Bronchial smooth muscle cell (primary cell): ENCODE results near the gene NLN. TPM values are rescaled to one million over a fixed set of nuclear protein-coding genes. Genes with fewer than 3 reads are reported as not detected.

ENCODE experiments used
- total RNA-seq: library from RNA; depleted of rRNA; stranded (reverse); fragments of >200 nt; gene quantifications from 2 replicates; pipeline ENCODE4 v1.2.1, GENCODE V29; 2014

NLN gene
- total RNA-seq, result 12.5 and 19.2 TPM in 2 replicates

DNA sequence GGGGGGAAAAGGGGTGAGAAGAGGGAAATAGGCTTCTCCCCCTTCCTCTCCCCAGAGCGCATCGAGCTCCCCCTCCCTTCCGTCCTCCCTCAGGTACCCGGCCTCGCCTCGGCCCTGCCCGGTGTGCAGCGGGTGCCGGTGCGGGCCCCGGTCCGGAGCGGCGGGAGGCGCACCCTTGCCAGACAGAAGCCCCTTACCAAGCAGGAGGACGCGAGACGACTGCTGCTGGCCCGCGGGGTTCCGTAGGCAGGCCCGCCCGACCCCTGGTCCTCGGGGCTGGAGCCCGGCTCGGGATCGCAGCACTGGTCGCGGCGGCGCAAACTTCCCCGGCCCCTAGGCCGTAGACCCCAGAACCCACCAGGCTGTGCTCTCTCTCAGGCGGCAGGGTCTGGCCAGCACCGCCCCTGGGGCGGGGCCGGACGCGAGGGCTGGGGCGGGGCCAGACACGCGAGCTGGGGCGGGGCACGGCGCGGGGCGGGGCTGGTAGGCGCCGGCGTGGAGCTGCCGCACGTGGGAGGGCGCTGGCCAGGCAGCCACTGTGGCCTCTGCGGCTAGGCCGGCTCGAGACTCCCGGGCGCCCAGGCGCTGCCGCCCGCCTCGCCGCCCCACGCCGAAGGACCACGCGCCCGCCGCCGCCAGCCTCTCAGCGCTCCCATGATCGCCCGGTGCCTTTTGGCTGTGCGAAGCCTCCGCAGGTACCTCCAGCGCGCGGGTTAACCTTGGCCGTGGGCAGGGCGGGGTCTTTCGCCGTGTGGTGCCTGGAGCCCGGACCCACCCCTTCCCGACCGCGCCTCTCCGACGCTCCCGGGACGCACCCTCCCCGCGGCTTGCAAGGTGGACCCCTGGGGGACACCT is at the start of gene NLN, which contains the start of gene SGTB:
Gene NLN, plus strand, starts transcription at position 486 of the 855 bp plus-strand sequence. Its CDS starts 169 bp downstream, at position 655.
Gene SGTB, minus strand, starts transcription at position 390 of the 855 bp plus-strand sequence. CDS start 1,302 bp downstream, outside the sequence.

Other genes with a start within 250 kb of the NLN start
- gene ADAMTS6, start 240.3 kb upstream of the NLN start, total RNA-seq, result 37.8 and 49.9 TPM in 2 replicates
- 2.1 and 5.0 TPM in 2 replicates for gene CENPK, start 159.0 kb upstream of the NLN start, total RNA-seq
- 36.8 and 48.1 TPM in 2 replicates for gene PPWD1, start 158.9 kb upstream of the NLN start, total RNA-seq
- gene TRIM23, start 97.9 kb upstream of the NLN start, total RNA-seq, result 32.8 and 44.9 TPM in 2 replicates
- gene SHLD3, start 97.2 kb upstream of the NLN start, total RNA-seq, result 1.9 and 2.4 TPM in 2 replicates
- gene TRAPPC13, start 97.2 kb upstream of the NLN start, total RNA-seq, result 29.0 and 30.1 TPM in 2 replicates
- gene SGTB, start 96 bp upstream of the NLN start, total RNA-seq, result 4.6 and 6.5 TPM in 2 replicates
- gene ERBIN, start 204.4 kb downstream of the NLN start, total RNA-seq, result 28.3 and 49.2 TPM in 2 replicates